ENCODE results near the gene TTBK2. TPM values are rescaled to one million over a fixed set of nuclear protein-coding genes. Genes with fewer than 3 reads are reported as not detected.

Gene TTBK2
- polyA plus RNA-seq, 1 donor from 2014 or later, result 15.2 TPM

- Histone ChIP-seq H3K27me3 (ENCODE audit: insufficient read depth, low read depth, low read length) (no peaks in the 10 kb centered on the region), H3K9me3 (ENCODE audit: low read length) (no peaks in the 10 kb centered on the region), H2AFZ (ENCODE audit: low read depth, low read length) (no peak overlapping the region), H3K79me2 (replicated peaks; ENCODE audit: insufficient read depth, low read length) (no peaks in the 10 kb centered on the region), H3K9me2 (ENCODE audit: insufficient read depth, low read length) (no peaks in the 10 kb centered on the region), H3K9ac (ENCODE audit: low read length) (no peak overlapping the region), H3F3A (ENCODE audit: insufficient read depth, low read length, poor library complexity, severe bottlenecking) (no peaks in the 10 kb centered on the region), H3K27ac (ENCODE audit: low read length) (no peak overlapping the region), H3K4me2 (ENCODE audit: low read length) (no peak overlapping the region), H3K4me3 (ENCODE audit: low read length) (no peak overlapping the region), H4K20me1 (ENCODE audit: insufficient read depth) (no peaks in the 10 kb centered on the region), H3K36me3 (ENCODE audit: insufficient read depth, low read length) (no peaks in the 10 kb centered on the region)
- no peak for TF ChIP-seq RAD21 (conservative IDR thresholded peaks at IDR 0.05)
- TF ChIP-seq, protein P1, sequence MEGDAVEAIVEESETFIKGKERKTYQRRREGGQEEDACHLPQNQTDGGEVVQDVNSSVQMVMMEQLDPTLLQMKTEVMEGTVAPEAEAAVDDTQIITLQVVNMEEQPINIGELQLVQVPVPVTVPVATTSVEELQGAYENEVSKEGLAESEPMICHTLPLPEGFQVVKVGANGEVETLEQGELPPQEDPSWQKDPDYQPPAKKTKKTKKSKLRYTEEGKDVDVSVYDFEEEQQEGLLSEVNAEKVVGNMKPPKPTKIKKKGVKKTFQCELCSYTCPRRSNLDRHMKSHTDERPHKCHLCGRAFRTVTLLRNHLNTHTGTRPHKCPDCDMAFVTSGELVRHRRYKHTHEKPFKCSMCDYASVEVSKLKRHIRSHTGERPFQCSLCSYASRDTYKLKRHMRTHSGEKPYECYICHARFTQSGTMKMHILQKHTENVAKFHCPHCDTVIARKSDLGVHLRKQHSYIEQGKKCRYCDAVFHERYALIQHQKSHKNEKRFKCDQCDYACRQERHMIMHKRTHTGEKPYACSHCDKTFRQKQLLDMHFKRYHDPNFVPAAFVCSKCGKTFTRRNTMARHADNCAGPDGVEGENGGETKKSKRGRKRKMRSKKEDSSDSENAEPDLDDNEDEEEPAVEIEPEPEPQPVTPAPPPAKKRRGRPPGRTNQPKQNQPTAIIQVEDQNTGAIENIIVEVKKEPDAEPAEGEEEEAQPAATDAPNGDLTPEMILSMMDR (IDR thresholded peaks at IDR 0.05; ENCODE audit: poor library complexity, severe bottlenecking), result no peak
- no peak for TF ChIP-seq POLR2AphosphoS5 (IDR thresholded peaks at IDR 0.05)
- TF ChIP-seq MXI1 (conservative IDR thresholded peaks at IDR 0.05; ENCODE audit: poor library complexity, severe bottlenecking), result no peak
- no peak for TF ChIP-seq SMC3 (conservative IDR thresholded peaks at IDR 0.05; ENCODE audit: poor library complexity)
- TF ChIP-seq TAF1 (IDR thresholded peaks at IDR 0.05; ENCODE audit: low read depth), result no peak
- TF ChIP-seq, protein P2, sequence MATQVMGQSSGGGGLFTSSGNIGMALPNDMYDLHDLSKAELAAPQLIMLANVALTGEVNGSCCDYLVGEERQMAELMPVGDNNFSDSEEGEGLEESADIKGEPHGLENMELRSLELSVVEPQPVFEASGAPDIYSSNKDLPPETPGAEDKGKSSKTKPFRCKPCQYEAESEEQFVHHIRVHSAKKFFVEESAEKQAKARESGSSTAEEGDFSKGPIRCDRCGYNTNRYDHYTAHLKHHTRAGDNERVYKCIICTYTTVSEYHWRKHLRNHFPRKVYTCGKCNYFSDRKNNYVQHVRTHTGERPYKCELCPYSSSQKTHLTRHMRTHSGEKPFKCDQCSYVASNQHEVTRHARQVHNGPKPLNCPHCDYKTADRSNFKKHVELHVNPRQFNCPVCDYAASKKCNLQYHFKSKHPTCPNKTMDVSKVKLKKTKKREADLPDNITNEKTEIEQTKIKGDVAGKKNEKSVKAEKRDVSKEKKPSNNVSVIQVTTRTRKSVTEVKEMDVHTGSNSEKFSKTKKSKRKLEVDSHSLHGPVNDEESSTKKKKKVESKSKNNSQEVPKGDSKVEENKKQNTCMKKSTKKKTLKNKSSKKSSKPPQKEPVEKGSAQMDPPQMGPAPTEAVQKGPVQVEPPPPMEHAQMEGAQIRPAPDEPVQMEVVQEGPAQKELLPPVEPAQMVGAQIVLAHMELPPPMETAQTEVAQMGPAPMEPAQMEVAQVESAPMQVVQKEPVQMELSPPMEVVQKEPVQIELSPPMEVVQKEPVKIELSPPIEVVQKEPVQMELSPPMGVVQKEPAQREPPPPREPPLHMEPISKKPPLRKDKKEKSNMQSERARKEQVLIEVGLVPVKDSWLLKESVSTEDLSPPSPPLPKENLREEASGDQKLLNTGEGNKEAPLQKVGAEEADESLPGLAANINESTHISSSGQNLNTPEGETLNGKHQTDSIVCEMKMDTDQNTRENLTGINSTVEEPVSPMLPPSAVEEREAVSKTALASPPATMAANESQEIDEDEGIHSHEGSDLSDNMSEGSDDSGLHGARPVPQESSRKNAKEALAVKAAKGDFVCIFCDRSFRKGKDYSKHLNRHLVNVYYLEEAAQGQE (IDR thresholded peaks at IDR 0.05; ENCODE audit: borderline replicate concordance), result no peak
- no peak for TF ChIP-seq EP300 (conservative IDR thresholded peaks at IDR 0.05; ENCODE audit: poor library complexity, severe bottlenecking)
- TF ChIP-seq EZH2 (IDR thresholded peaks at IDR 0.05; ENCODE audit: borderline replicate concordance, insufficient read depth, low read length, poor library complexity, severe bottlenecking), result no peak
These were observed 227.1 kb downstream of the TTBK2 start for GRCh38 chr15:42693496-42693895.

DNA sequence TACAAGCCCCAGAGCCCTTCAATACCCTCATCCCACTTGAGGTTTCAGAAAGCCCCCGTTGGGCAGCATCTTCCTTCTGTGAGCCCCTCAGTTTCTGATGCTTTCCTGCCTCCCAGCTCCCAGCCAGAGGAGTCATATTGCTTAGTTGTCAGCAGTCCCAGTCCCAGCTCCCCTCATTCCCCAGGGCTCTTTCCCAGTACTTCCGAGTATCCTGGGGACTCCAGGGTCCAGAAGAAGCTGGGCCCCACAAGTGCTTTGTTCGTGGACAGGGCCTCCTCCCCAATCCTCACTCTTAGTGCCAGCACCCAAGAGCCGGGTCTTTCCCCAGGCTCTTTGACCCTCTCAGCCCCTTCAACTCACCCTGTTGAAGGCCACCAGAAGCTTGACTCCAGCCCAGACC lies 227.6 kb downstream of the TTBK2 start:
- TF ChIP-seq RAD21 (conservative IDR thresholded peaks at IDR 0.05) (no peak), EZH2 (IDR thresholded peaks at IDR 0.05; ENCODE audit: borderline replicate concordance, insufficient read depth, low read length, poor library complexity, severe bottlenecking) (no peak), POLR2AphosphoS5 (IDR thresholded peaks at IDR 0.05) (no peak), TAF1 (IDR thresholded peaks at IDR 0.05; ENCODE audit: low read depth) (no peak), SMC3 (conservative IDR thresholded peaks at IDR 0.05; ENCODE audit: poor library complexity) (no peak), EP300 (conservative IDR thresholded peaks at IDR 0.05; ENCODE audit: poor library complexity, severe bottlenecking) (no peak), MXI1 (conservative IDR thresholded peaks at IDR 0.05; ENCODE audit: poor library complexity, severe bottlenecking) (no peak)
- TF ChIP-seq, protein P2 (IDR thresholded peaks at IDR 0.05; ENCODE audit: borderline replicate concordance), result no peak
- TF ChIP-seq, protein P1 (IDR thresholded peaks at IDR 0.05; ENCODE audit: poor library complexity, severe bottlenecking), result no peak
- Histone ChIP-seq H3K4me3 (ENCODE audit: low read length) (no peak overlapping the region), H3K9me2 (ENCODE audit: insufficient read depth, low read length) (no peaks in the 10 kb centered on the region), H3K79me2 (replicated peaks; ENCODE audit: insufficient read depth, low read length) (no peaks in the 10 kb centered on the region), H3K36me3 (ENCODE audit: insufficient read depth, low read length) (no peaks in the 10 kb centered on the region), H4K20me1 (ENCODE audit: insufficient read depth) (no peaks in the 10 kb centered on the region), H3K9me3 (ENCODE audit: low read length) (no peaks in the 10 kb centered on the region), H3K9ac (ENCODE audit: low read length) (no peak overlapping the region), H3K4me2 (ENCODE audit: low read length) (no peak overlapping the region), H3K27me3 (ENCODE audit: insufficient read depth, low read depth, low read length) (no peaks in the 10 kb centered on the region), H3K27ac (ENCODE audit: low read length) (no peak overlapping the region), H2AFZ (ENCODE audit: low read depth, low read length) (no peak overlapping the region), H3F3A (ENCODE audit: insufficient read depth, low read length, poor library complexity, severe bottlenecking) (no peaks in the 10 kb centered on the region)
